H1 (cell line): Measurements from ENCODE around the gene COL8A1. TPM values are rescaled to one million over a fixed set of nuclear protein-coding genes. Genes with fewer than 3 reads are reported as not detected.

Source experiments
- JUN ChIP-seq: IDR thresholded peaks from 2 replicates; pipeline ENCODE4 v1.6.1; 2011; ENCODE audit warnings: low read depth, mild to moderate bottlenecking, improper control_type of control experiment, low read length
- JUND ChIP-seq: IDR thresholded peaks from 2 replicates; pipeline ENCODE4 v1.6.1; 2011; ENCODE audit warnings: mild to moderate bottlenecking, improper control_type of control experiment, low read length
- PHF8 ChIP-seq: fragments of 200-600 bp; sonication (generic); conservative IDR thresholded peaks from 2 replicates; pipeline ENCODE4 v1.7.1; 2012; ENCODE audit warnings: low read depth, mild to moderate bottlenecking, inconsistent platforms, low read length, moderate library complexity
- POU5F1 ChIP-seq: IDR thresholded peaks from 2 replicates; pipeline ENCODE4 v1.6.1; 2011; ENCODE audit warnings: low read depth, mild to moderate bottlenecking, low read length, moderate library complexity
- RFX5 ChIP-seq: IDR thresholded peaks from 2 replicates; pipeline ENCODE4 v1.6.1; 2011; ENCODE audit warnings: low read depth, low read length, improper control_type of control experiment, borderline replicate concordance
- SAP30 ChIP-seq: fragments of 300-600 bp; sonication (generic); IDR thresholded peaks from 2 replicates; pipeline ENCODE4 v1.7.1; 2012; ENCODE audit warnings: low read length, moderate library complexity, mild to moderate bottlenecking, inconsistent platforms; ENCODE audit not compliant: insufficient read depth, insufficient replicate concordance
- SP4 ChIP-seq: IDR thresholded peaks from 2 replicates; pipeline ENCODE4 v1.6.1; 2012; ENCODE audit warnings: low read length, inconsistent platforms
- polyA plus RNA-seq, 7 experiments: library from polyadenylated mRNA; depleted of rRNA in 3 of 7; stranded (reverse) in 5 of 7; unstranded in 2 of 7; fragments of >200 nt in 5 of 7; fragments of 200-250 nt in 2 of 7; gene quantifications; 1 replicate in 5 of 7; 2 replicates in 1 of 7; 4 replicates in 1 of 7; pipeline versions ENCODE4 v1.2.1 to v1.2.3, GENCODE V29; 2011 to 2013; ENCODE audit warnings: missing spikeins in 2 of 7, mixed read lengths in 2 of 7
- total RNA-seq: library from RNA; stranded (reverse); fragmentation: NEBNext Ultra II Directional; extraction: Animal tissue kit (Norgen Biotek cat#: 25700); gene quantifications from 2 replicates; pipeline ENCODE4 v1.2.1, GENCODE V29; 2021
- TF ChIP-seq, protein P1 (sequence below): fragments of 300-600 bp; sonication (generic); IDR thresholded peaks from 2 replicates; pipeline ENCODE4 v1.7.1; 2012; ENCODE audit warnings: low read length, moderate library complexity, mild to moderate bottlenecking, inconsistent platforms; ENCODE audit not compliant: insufficient replicate concordance
- TF ChIP-seq, protein P2 (sequence below): IDR thresholded peaks from 2 replicates; pipeline ENCODE4 v1.6.1; 2012; ENCODE audit warnings: inconsistent platforms

The COL8A1 gene
- total and polyA plus RNA-seq, 2 of the 8 experiments (the other 6 are each of a cell fraction or from before 2014, with no cell fraction given) = 0.21 to 1.2 TPM

DNA sequence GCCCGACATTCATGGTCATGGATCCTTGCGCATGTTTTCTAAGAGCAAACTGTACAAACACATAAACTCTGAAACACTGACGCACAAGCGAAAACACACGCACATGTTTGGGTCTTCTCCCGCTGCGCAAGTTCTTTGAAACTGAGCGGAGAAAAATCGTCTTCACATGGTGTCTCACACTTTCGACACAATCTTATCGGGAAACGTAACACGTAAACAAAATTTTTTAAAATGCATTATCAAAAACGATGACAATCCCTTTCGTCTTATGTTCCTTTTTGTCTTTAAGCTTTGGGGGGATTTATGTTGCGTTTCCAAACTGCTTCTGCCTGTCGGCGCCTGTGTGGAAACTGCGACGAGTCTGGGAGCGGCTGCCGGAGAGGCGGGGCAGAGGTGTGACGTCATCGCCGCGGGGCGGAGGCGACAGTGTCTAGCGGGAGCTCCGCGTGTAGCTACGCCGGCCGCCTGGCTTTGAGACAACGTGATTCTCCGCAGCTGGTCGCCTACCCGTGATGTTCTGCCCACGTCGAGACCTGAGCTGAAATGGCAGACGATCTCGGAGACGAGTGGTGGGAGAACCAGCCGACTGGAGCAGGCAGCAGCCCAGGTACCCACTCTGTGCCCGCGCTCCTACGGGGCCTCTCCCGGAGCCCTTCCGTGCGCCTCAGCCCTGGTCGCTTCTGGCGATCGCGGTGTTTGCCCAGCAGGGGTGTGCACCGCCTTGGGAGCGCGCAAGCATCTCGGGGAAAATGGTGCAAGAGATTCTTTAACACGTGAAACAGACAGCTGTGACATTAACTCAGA lies 179.2 kb downstream of the COL8A1 start, which contains the start of gene CMSS1 (continued):
- TF ChIP-seq, protein P1, sequence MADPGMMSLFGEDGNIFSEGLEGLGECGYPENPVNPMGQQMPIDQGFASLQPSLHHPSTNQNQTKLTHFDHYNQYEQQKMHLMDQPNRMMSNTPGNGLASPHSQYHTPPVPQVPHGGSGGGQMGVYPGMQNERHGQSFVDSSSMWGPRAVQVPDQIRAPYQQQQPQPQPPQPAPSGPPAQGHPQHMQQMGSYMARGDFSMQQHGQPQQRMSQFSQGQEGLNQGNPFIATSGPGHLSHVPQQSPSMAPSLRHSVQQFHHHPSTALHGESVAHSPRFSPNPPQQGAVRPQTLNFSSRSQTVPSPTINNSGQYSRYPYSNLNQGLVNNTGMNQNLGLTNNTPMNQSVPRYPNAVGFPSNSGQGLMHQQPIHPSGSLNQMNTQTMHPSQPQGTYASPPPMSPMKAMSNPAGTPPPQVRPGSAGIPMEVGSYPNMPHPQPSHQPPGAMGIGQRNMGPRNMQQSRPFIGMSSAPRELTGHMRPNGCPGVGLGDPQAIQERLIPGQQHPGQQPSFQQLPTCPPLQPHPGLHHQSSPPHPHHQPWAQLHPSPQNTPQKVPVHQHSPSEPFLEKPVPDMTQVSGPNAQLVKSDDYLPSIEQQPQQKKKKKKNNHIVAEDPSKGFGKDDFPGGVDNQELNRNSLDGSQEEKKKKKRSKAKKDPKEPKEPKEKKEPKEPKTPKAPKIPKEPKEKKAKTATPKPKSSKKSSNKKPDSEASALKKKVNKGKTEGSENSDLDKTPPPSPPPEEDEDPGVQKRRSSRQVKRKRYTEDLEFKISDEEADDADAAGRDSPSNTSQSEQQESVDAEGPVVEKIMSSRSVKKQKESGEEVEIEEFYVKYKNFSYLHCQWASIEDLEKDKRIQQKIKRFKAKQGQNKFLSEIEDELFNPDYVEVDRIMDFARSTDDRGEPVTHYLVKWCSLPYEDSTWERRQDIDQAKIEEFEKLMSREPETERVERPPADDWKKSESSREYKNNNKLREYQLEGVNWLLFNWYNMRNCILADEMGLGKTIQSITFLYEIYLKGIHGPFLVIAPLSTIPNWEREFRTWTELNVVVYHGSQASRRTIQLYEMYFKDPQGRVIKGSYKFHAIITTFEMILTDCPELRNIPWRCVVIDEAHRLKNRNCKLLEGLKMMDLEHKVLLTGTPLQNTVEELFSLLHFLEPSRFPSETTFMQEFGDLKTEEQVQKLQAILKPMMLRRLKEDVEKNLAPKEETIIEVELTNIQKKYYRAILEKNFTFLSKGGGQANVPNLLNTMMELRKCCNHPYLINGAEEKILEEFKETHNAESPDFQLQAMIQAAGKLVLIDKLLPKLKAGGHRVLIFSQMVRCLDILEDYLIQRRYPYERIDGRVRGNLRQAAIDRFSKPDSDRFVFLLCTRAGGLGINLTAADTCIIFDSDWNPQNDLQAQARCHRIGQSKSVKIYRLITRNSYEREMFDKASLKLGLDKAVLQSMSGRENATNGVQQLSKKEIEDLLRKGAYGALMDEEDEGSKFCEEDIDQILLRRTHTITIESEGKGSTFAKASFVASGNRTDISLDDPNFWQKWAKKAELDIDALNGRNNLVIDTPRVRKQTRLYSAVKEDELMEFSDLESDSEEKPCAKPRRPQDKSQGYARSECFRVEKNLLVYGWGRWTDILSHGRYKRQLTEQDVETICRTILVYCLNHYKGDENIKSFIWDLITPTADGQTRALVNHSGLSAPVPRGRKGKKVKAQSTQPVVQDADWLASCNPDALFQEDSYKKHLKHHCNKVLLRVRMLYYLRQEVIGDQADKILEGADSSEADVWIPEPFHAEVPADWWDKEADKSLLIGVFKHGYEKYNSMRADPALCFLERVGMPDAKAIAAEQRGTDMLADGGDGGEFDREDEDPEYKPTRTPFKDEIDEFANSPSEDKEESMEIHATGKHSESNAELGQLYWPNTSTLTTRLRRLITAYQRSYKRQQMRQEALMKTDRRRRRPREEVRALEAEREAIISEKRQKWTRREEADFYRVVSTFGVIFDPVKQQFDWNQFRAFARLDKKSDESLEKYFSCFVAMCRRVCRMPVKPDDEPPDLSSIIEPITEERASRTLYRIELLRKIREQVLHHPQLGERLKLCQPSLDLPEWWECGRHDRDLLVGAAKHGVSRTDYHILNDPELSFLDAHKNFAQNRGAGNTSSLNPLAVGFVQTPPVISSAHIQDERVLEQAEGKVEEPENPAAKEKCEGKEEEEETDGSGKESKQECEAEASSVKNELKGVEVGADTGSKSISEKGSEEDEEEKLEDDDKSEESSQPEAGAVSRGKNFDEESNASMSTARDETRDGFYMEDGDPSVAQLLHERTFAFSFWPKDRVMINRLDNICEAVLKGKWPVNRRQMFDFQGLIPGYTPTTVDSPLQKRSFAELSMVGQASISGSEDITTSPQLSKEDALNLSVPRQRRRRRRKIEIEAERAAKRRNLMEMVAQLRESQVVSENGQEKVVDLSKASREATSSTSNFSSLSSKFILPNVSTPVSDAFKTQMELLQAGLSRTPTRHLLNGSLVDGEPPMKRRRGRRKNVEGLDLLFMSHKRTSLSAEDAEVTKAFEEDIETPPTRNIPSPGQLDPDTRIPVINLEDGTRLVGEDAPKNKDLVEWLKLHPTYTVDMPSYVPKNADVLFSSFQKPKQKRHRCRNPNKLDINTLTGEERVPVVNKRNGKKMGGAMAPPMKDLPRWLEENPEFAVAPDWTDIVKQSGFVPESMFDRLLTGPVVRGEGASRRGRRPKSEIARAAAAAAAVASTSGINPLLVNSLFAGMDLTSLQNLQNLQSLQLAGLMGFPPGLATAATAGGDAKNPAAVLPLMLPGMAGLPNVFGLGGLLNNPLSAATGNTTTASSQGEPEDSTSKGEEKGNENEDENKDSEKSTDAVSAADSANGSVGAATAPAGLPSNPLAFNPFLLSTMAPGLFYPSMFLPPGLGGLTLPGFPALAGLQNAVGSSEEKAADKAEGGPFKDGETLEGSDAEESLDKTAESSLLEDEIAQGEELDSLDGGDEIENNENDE = no peak
- peak; percentile 75; the same call in 1 of the 2 replicates for TF ChIP-seq SP4
- TF ChIP-seq RFX5 = no peak
- TF ChIP-seq POU5F1 = no peak
- TF ChIP-seq SAP30 = no peak
- TF ChIP-seq JUND = peak; percentile 94
- TF ChIP-seq, protein P2, sequence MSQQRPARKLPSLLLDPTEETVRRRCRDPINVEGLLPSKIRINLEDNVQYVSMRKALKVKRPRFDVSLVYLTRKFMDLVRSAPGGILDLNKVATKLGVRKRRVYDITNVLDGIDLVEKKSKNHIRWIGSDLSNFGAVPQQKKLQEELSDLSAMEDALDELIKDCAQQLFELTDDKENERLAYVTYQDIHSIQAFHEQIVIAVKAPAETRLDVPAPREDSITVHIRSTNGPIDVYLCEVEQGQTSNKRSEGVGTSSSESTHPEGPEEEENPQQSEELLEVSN = peak; percentile 85
- TF ChIP-seq JUN = no peak
- TF ChIP-seq PHF8 = peak; percentile 84
